GM12878 (cell line): ENCODE measurements around the gene RNF183. TPM values are rescaled to one million over a fixed set of nuclear protein-coding genes. Genes with fewer than 3 reads are reported as not detected.

ENCODE experiments used
- ATAC-seq: fragments of 200-7000 bp; cut with Tn5 transposase; 3 replicates; pipeline ENCODE4 v1.9.1; 2020; ENCODE audit warnings: mild to moderate bottlenecking, moderate library complexity
- BruUV-seq: library from RNA; stranded (reverse); fragments of 400-500 nt; replicated peaks from 2 replicates; lab custom pipeline; 2021; lab: Mats Ljungman, UMichigan
- CTCF ChIA-PET: fragments of 300-600 bp; sonication (Branson Sonifier 250); formaldehyde crosslinking; extraction: SDS; loops from one replicate; lab custom pipeline; 2021; ENCODE audit warnings: inconsistent platforms; lab: Yijun Ruan, JAX
- POLR2A ChIA-PET: fragments of 350-600 bp; formaldehyde crosslinking; extraction: SDS; loops from one replicate; lab custom pipeline; 2021; ENCODE audit warnings: inconsistent platforms; lab: Charles Lee
- RAD21 ChIA-PET: fragments of 300-600 bp; sonication (Branson Sonifier 250); formaldehyde crosslinking; loops from one replicate; lab custom pipeline; 2023; ENCODE audit warnings: antibody characterized with exemption; ENCODE audit not compliant: unreplicated experiment; lab: Charles Lee
- SMC1A ChIA-PET: fragments of 300-600 bp; sonication (Branson Sonifier 250); formaldehyde crosslinking; loops from one replicate; lab custom pipeline; 2023; ENCODE audit not compliant: unreplicated experiment, uncharacterized antibody; lab: Charles Lee
- DNase-seq: peaks from one replicate; pipeline ENCODE4 v3.0.0-alpha.2; 2011; ENCODE audit warnings: low read depth, low spot score
- FAIRE-seq: peaks from 3 replicates; lab custom pipeline; 2011; peaks lifted over from hg19 to GRCh38; lab: Jason Lieb, UNC
- H2AFZ ChIP-seq: 2 replicates; pipeline ENCODE4 v1.6.0; 2011; ENCODE audit warnings: low read depth, low read length, control low read depth; ENCODE audit not compliant: control insufficient read depth
- H3K27ac ChIP-seq: 2 replicates; pipeline ENCODE4 v1.5.1; 2011; ENCODE audit warnings: control low read depth; ENCODE audit not compliant: control insufficient read depth, insufficient read depth
- H3K27me3 ChIP-seq, 2 experiments: replicated peaks in 1 of 2; 2 replicates each; pipeline versions ENCODE4 v1.6.0 to v1.6.1; 2011; ENCODE audit warnings: low read length in 1 of 2; ENCODE audit not compliant: control insufficient read depth in 2 of 2, insufficient read depth in 2 of 2
- H3K36me3 ChIP-seq, 2 experiments: 2 replicates each; pipeline ENCODE4 v1.5.1; 2011; ENCODE audit warnings: low read length in 1 of 2; ENCODE audit not compliant: control insufficient read depth in 2 of 2, insufficient read depth in 2 of 2
- H3K4me1 ChIP-seq: 2 replicates; pipeline ENCODE4 v1.6.1; 2011; ENCODE audit warnings: mild to moderate bottlenecking, low read length, moderate library complexity, mixed read lengths; ENCODE audit not compliant: control insufficient read depth, insufficient read depth
- H3K4me2 ChIP-seq: 2 replicates; pipeline ENCODE4 v1.6.0; 2011; ENCODE audit warnings: control low read depth; ENCODE audit not compliant: control insufficient read depth, insufficient read depth
- H3K4me3 ChIP-seq: fragments of 200-600 bp; sonication (generic); 2 replicates; pipeline ENCODE4 v1.5.1; 2016
- H3K79me2 ChIP-seq: 2 replicates; pipeline ENCODE4 v1.6.0; 2011; ENCODE audit warnings: low read length; ENCODE audit not compliant: control insufficient read depth, insufficient read depth
- H3K9ac ChIP-seq: 2 replicates; pipeline ENCODE4 v1.8.0; 2011; ENCODE audit warnings: low read length, control low read depth, mixed read lengths; ENCODE audit not compliant: control insufficient read depth, insufficient read depth
- H3K9me3 ChIP-seq: replicated peaks from 3 replicates; pipeline ENCODE4 v1.5.1; 2011; ENCODE audit warnings: mild to moderate bottlenecking, low read length; ENCODE audit not compliant: control insufficient read depth, insufficient read depth
- H4K20me1 ChIP-seq: 2 replicates; pipeline ENCODE4 v1.6.0; 2011; ENCODE audit not compliant: control insufficient read depth, insufficient read depth
- IKZF1 ChIP-seq: fragments of 450-650 bp; conservative IDR thresholded peaks from 2 replicates; pipeline ENCODE4 v1.6.1; 2017; ENCODE audit warnings: antibody characterized with exemption, mild to moderate bottlenecking
- RBBP5 ChIP-seq: fragments of 200-600 bp; sonication (generic); conservative IDR thresholded peaks from 2 replicates; pipeline ENCODE4 v1.6.1; 2016
- SPI1 ChIP-seq: IDR thresholded peaks from 2 replicates; pipeline ENCODE4 v1.6.1; 2011; ENCODE audit warnings: low read depth, mild to moderate bottlenecking, low read length, moderate library complexity, borderline replicate concordance; ENCODE audit not compliant: insufficient read depth
- STAT1 ChIP-seq: fragments of 450-650 bp; conservative IDR thresholded peaks from 2 replicates; pipeline ENCODE4 v1.6.1; 2014; ENCODE audit warnings: antibody characterized with exemption, mild to moderate bottlenecking
- TBL1XR1 ChIP-seq: IDR thresholded peaks from 2 replicates; pipeline ENCODE4 v1.6.1; 2012; ENCODE audit warnings: low read depth, low read length, improper control_type of control experiment
- WGBS: methylation state at CpG from one replicate; pipeline ENCODE4 v1.1.6; 2016; ENCODE audit warnings: low lambda C conversion rate; ENCODE audit not compliant: insufficient replicate concordance, insufficient coverage; ENCODE audit errors: missing lambda C conversion rate; 5-methylcytosine and 5-hydroxymethylcytosine counted together
- in situ Hi-C: fragments of 300-500 bp; cut with MboI; formaldehyde crosslinking; loops from 9 replicates; pipeline ENCODE4 v1.14.3; 2018; ENCODE audit warnings: mixed read lengths
- intact Hi-C: fragments of 100-400 bp; cut with micrococcal nuclease; formaldehyde crosslinking; loops from one replicate; pipeline ENCODE4 v1.14.2; 2022; ENCODE audit not compliant: unreplicated experiment
- polyA plus RNA-seq, 11 experiments: library from polyadenylated mRNA; depleted of rRNA in 4 of 11; unstranded in 6 of 11; stranded (reverse) in 5 of 11; fragments of >200 nt; fragmentation: Nextera tagmentation in 4 of 11; fragmentation: Illumina TruSeq in 1 of 11; extraction: Ambion mirVana in 4 of 11; extraction: Trizol in 1 of 11; gene quantifications; 1 replicate in 1 of 11; 2 replicates in 10 of 11; pipeline versions ENCODE4 v1.2.1 to v1.2.3, GENCODE V29; 2011 to 2016; ENCODE audit warnings: inconsistent platforms in 2 of 11, missing spikeins in 2 of 11, low read depth in 1 of 11
- total RNA-seq, 4 experiments: library from RNA; depleted of rRNA in 3 of 4; stranded (reverse); fragments of >200 nt in 3 of 4; fragmentation: Illumina TruSeq in 1 of 4; extraction: Trizol in 1 of 4; gene quantifications; 2 replicates each; pipeline versions ENCODE4 v1.2.1 to v1.2.3, GENCODE V29; 2013 to 2021
- TF ChIP-seq, protein P1 (sequence below): fragments of 450-650 bp; IDR thresholded peaks from 2 replicates; pipeline ENCODE4 v1.6.1; 2017; ENCODE audit warnings: mild to moderate bottlenecking, moderate library complexity
- TF ChIP-seq, protein P2 (sequence below): fragments of 450-650 bp; IDR thresholded peaks from 2 replicates; pipeline ENCODE4 v1.6.1; 2016; ENCODE audit warnings: mild to moderate bottlenecking
- TF ChIP-seq, protein P3 (sequence below): IDR thresholded peaks from 2 replicates; pipeline ENCODE4 v1.6.1; 2012; ENCODE audit warnings: low read depth, low read length, improper control_type of control experiment
- TF ChIP-seq, protein P4 (sequence below): IDR thresholded peaks from 2 replicates; pipeline ENCODE4 v1.6.1; 2012; ENCODE audit warnings: low read depth, low read length, improper control_type of control experiment

The RNF183 gene
- total and polyA plus RNA-seq, 10 of the 15 experiments (the other 5 are each of a cell fraction or from before 2014, with no cell fraction given) = 0.03 to 0.26 (median 0.07) TPM; not detected in 6

DNA sequence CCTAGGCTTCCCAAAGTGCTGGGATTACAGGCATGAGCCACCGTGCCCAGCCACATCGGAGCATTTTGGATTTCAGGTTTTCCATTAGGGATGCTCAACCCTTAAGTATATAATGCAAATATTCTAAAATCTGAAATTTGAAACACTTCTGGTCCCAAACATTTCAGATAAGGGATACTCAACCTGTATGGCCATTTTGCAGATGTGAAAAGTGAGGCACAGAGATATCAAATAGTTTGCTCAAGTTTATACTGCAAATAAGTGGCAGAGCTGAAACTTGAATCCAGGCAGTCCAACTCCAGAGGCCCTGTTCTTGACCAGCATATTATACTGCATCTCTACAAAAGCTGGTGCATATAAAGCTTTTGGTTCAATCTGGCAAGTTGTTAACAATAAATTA lies 34.5 kb upstream of the RNF183 start:
- Histone ChIP-seq H3K36me3 (no peaks in the 10 kb centered on the region), H2AFZ (no peak overlapping the region), H3K9ac (no peak overlapping the region), H3K9me3 (no peaks in the 10 kb centered on the region), H3K4me1 (no peaks in the 10 kb centered on the region), H3K4me3 (no peak overlapping the region), H3K79me2 (no peaks in the 10 kb centered on the region), H3K27ac (no peak overlapping the region), H3K27me3 (no peaks in the 10 kb centered on the region), H4K20me1 (no peaks in the 10 kb centered on the region), H3K4me2 (no peak overlapping the region)
- WGBS = 100% methylated on average over 2 of the region's 2 CpGs
- ChIA-PET RAD21 (interaction anchor here (0.6 kb wide), 1 partner anchor 55 kb away, joined by 4 read pairs; no protein-coding TSS in a partner anchor), POLR2A (no interaction called here), SMC1A (interaction anchor here (1.0 to 2.1 kb wide), 2 partner anchors 24 to 63 kb away, joined by 3 to 5 read pairs; no protein-coding TSS in a partner anchor), CTCF (interaction anchor here (0.8 to 2.0 kb wide), 3 partner anchors 9 to 63 kb away, joined by 3 to 6 read pairs (median 5); partner anchors contain the start of genes CDC26 and PRPF4)
- intact Hi-C loops = no loop called here
- in situ Hi-C loops = no loop called here
- TF ChIP-seq TBL1XR1 = no peak
- TF ChIP-seq, protein P1, sequence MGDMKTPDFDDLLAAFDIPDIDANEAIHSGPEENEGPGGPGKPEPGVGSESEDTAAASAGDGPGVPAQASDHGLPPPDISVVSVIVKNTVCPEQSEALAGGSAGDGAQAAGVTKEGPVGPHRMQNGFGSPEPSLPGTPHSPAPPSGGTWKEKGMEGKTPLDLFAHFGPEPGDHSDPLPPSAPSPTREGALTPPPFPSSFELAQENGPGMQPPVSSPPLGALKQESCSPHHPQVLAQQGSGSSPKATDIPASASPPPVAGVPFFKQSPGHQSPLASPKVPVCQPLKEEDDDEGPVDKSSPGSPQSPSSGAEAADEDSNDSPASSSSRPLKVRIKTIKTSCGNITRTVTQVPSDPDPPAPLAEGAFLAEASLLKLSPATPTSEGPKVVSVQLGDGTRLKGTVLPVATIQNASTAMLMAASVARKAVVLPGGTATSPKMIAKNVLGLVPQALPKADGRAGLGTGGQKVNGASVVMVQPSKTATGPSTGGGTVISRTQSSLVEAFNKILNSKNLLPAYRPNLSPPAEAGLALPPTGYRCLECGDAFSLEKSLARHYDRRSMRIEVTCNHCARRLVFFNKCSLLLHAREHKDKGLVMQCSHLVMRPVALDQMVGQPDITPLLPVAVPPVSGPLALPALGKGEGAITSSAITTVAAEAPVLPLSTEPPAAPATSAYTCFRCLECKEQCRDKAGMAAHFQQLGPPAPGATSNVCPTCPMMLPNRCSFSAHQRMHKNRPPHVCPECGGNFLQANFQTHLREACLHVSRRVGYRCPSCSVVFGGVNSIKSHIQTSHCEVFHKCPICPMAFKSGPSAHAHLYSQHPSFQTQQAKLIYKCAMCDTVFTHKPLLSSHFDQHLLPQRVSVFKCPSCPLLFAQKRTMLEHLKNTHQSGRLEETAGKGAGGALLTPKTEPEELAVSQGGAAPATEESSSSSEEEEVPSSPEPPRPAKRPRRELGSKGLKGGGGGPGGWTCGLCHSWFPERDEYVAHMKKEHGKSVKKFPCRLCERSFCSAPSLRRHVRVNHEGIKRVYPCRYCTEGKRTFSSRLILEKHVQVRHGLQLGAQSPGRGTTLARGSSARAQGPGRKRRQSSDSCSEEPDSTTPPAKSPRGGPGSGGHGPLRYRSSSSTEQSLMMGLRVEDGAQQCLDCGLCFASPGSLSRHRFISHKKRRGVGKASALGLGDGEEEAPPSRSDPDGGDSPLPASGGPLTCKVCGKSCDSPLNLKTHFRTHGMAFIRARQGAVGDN = no peak
- TF ChIP-seq RBBP5 = no peak
- TF ChIP-seq STAT1 = no peak
- no peak for TF ChIP-seq SPI1
- TF ChIP-seq, protein P2, sequence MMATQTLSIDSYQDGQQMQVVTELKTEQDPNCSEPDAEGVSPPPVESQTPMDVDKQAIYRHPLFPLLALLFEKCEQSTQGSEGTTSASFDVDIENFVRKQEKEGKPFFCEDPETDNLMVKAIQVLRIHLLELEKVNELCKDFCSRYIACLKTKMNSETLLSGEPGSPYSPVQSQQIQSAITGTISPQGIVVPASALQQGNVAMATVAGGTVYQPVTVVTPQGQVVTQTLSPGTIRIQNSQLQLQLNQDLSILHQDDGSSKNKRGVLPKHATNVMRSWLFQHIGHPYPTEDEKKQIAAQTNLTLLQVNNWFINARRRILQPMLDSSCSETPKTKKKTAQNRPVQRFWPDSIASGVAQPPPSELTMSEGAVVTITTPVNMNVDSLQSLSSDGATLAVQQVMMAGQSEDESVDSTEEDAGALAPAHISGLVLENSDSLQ = no peak
- TF ChIP-seq IKZF1 = no peak
- TF ChIP-seq, protein P3, sequence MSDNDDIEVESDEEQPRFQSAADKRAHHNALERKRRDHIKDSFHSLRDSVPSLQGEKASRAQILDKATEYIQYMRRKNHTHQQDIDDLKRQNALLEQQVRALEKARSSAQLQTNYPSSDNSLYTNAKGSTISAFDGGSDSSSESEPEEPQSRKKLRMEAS = no peak
- TF ChIP-seq, protein P4, sequence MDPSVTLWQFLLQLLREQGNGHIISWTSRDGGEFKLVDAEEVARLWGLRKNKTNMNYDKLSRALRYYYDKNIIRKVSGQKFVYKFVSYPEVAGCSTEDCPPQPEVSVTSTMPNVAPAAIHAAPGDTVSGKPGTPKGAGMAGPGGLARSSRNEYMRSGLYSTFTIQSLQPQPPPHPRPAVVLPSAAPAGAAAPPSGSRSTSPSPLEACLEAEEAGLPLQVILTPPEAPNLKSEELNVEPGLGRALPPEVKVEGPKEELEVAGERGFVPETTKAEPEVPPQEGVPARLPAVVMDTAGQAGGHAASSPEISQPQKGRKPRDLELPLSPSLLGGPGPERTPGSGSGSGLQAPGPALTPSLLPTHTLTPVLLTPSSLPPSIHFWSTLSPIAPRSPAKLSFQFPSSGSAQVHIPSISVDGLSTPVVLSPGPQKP = no peak
- no TSS peak for BruUV-seq
- ATAC-seq = no peak
- no peak for DNase-seq
- FAIRE-seq = no peak
